D721Med (cell line): ENCODE results near the gene ARID3C.

Experiments used
- DNase-seq: peaks from one replicate; pipeline ENCODE4 v3.0.0; 2011; ENCODE audit warnings: low spot score; ENCODE audit not compliant: insufficient read length
- FAIRE-seq: peaks from 2 replicates; lab custom pipeline; 2011; peaks lifted over from hg19 to GRCh38; lab: Jason Lieb, UNC
- TF ChIP-seq, protein P1 (sequence below): IDR thresholded peaks from 2 replicates; pipeline ENCODE4 v1.5.1; 2012; ENCODE audit warnings: mild to moderate bottlenecking, control low read depth; ENCODE audit not compliant: insufficient read depth; ENCODE audit errors: missing control alignments

ARID3C gene

DNA sequence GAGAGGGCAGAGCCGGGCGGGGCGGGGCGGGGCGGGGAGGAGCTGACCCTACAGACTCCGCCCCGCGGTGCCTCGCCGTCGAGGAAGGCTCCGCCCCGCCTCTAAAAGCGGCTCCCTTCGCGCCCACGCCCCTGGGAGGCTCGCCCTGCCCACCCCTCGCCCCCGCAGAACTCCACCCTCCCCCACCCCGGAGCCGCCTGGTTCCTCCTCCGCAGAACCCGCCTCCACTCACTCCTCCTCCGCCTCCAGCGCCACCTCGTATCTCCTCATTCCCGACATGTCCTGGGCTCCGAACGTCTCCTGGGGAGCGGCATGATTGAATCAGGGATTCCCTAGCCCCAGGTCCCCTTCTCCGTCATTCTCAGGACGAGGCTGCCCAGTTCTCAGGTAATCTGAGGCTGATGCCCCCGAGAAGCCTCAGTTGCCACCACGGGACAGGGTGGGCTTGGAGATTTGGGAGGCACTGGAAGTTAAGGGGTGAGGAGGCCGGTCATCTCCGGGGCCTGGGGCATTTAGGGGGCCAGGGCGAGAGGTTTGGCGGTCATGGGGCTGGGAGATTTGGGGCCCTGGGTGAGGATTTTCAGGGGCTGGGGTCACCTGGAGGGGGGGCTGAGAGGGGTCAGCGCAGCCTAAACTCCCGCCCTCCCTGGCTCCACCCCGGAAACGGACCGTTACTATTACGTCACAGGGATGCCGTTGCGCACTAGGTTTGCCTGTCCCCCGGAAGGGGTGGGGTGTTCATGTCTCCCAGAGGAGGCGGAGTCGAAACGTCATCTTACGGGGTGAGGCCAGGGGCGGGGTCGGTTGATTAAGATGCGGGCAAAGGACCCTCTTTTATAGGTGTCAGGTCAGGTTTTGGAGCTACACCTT lies 36.8 kb upstream of the ARID3C start:
- FAIRE-seq = no peak
- TF ChIP-seq, protein P1, sequence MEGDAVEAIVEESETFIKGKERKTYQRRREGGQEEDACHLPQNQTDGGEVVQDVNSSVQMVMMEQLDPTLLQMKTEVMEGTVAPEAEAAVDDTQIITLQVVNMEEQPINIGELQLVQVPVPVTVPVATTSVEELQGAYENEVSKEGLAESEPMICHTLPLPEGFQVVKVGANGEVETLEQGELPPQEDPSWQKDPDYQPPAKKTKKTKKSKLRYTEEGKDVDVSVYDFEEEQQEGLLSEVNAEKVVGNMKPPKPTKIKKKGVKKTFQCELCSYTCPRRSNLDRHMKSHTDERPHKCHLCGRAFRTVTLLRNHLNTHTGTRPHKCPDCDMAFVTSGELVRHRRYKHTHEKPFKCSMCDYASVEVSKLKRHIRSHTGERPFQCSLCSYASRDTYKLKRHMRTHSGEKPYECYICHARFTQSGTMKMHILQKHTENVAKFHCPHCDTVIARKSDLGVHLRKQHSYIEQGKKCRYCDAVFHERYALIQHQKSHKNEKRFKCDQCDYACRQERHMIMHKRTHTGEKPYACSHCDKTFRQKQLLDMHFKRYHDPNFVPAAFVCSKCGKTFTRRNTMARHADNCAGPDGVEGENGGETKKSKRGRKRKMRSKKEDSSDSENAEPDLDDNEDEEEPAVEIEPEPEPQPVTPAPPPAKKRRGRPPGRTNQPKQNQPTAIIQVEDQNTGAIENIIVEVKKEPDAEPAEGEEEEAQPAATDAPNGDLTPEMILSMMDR = no peak
- peak; percentile 94 for DNase-seq

- DNase-seq (no peak), FAIRE-seq (no peak)
These were observed 36.2 kb upstream of the ARID3C start for GRCh38 chr9:34665067-34665380.

DNA sequence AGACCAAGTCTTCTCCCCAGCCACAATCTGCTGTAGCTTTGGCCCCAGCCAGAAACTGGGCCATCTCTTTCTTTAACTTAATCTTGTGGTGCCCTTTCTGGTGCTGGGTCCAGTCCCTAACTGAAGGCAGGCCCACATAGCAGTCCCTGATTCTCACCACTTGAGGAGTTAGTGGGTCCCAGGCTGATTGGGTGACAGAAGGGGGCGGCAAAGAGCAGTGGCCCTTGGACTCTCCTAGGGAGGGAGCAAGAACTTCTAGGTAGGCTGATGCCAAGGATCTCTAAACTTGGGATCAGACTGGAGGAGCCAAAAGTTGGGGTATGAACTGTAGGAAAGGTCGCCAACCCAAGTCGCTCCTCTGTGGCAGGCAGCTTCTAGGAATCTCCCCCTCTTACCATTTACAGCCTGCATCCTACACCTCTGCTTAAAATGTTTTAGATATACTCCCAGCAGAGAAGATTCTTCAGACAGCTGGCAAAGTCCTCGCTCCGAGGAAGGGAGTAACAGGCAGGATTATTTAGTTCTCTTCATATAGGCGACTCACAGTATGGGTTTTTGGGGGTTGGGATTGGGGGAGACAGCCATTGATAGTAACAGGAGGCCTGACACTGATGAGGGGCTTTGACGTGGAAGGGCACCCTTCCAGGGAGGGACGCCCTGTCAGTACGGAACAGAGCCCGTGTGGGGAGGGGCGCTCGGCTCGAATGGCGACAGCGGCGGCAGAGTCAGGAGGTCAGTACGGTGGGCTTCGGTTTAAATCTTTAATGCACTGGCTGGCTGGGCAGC lies 35.6 kb upstream of the ARID3C start:
- DNase-seq = no peak
- TF ChIP-seq, protein P1 = peak; percentile 84
- FAIRE-seq = no peak

More at GRCh38 chr9:34665067-34665380, 36.2 kb upstream of the ARID3C start:
- TF ChIP-seq, protein P1 = no peak

GRCh38 chr9:34663303-34663605 lies 34.4 kb upstream of the ARID3C start:
- FAIRE-seq (no peak), DNase-seq (no peak)
- TF ChIP-seq, protein P1 = no peak

- DNase-seq = no peak
- TF ChIP-seq, protein P1 = no peak
- FAIRE-seq = no peak
These were observed 33.8 kb upstream of the ARID3C start, which contains the start of gene CCL27 for GRCh38 chr9:34662526-34663302. Gene CCL27, minus strand, starts transcription at chr9:34662657. Its CDS starts 24 bp downstream, at chr9:34662633.

DNA sequence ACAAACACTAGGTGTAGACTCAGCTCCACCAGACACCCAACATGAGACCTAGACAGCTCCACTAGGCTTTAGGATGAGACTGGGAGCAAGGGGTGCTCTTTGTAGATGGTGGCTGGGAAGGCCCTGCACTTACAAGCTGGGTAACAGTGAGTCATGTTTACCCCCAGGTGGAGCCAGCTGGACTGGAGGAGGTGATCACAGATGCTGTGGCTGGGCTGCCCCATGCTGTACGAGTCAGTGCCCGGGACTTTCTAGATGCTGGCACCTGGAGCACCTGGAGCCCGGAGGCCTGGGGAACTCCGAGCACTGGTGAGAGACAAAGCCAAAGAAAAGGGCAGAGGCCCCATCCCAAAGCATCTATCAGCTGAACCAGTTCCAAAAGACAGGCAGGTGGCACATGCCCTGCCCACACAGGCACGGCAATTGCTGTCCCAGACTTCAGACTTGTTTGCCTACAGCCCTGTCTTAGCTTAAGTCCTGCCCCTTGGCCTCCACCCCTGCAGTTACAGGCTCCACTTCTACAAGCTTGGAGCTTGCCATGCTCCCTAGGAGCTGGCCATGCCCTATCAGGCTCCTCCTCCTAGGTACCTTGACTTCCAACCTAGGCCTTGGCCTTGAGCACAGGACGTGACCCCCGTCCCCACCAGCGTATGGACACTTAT lies 30.9 kb upstream of the ARID3C start:
- FAIRE-seq (no peak), DNase-seq (no peak)
- TF ChIP-seq, protein P1 = no peak
